ENCODE data around the gene NUDT5.

The NUDT5 gene

GRCh38 chr10:12156367-12157123, 39.1 kb downstream of the NUDT5 start:
- Mint-ChIP-seq H3K36me3 (peaks cover 9% of the 10 kb centered on the region), H3K9me3 (no peaks in the 10 kb centered on the region), H3K4me3 (no peak overlapping the region), H3K4me1 (no peaks in the 10 kb centered on the region), H3K27me3 (no peaks in the 10 kb centered on the region), H3K27ac (no peak overlapping the region)

DNA sequence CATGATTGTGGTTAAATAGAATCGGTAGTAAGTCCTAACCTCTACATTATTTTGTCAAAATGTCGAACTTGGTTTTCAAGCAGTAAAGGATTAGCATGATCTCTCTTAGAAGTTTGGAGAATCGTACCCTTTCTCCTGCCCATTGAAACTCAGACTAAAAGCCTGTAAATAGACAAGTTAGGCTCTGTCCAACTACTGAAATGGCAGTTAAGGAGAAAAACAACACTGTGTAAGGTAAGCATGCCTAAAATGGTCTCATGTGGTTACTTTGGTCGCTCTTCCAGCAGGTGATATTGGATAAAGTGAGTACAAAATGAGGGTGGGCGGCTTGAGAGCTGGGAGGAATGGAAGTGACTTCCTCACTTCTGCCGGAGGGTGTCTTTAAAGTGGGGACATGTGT, 41.2 kb downstream of the NUDT5 start:
- Mint-ChIP-seq H3K27ac (no peak overlapping the region), H3K36me3 (peaks cover 11% of the 10 kb centered on the region), H3K9me3 (no peaks in the 10 kb centered on the region), H3K4me1 (no peaks in the 10 kb centered on the region), H3K4me3 (no peak overlapping the region), H3K27me3 (no peaks in the 10 kb centered on the region)

- no peaks in the 10 kb centered on the region for H3K9me3 Mint-ChIP-seq
- H3K27me3 Mint-ChIP-seq = no peaks in the 10 kb centered on the region
- H3K36me3 Mint-ChIP-seq = peaks cover 12% of the 10 kb centered on the region
- H3K4me1 Mint-ChIP-seq = no peaks in the 10 kb centered on the region
- no peak overlapping the region for H3K27ac Mint-ChIP-seq
- H3K4me3 Mint-ChIP-seq = no peak overlapping the region
Observed at GRCh38 chr10:12150163-12150562, 45.5 kb downstream of the NUDT5 start.

DNA sequence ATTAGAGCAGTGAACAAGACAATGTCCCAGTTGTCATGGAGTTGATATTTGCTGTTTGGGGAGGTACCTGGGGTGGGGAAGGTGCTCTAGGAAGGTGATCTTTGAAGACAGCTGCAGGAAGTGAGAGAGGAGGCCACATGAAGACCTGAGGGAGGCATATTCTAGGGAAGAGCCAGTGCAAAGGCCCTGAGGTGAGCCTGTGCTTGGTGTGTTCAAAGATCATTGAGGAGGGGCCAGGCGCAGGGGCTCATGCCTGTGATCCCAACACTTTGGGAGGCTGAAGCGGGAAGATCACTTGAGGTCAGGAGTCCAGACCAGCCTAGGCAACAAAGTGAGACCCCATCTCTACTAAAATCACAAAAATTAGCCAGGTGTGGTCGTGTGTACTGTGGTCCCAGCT, 51.2 kb downstream of the NUDT5 start:
- no peaks in the 10 kb centered on the region for H3K9me3 Mint-ChIP-seq
- no peak overlapping the region for H3K4me3 Mint-ChIP-seq
- H3K27ac Mint-ChIP-seq = peak overlapping the region; percentile 65
- no peaks in the 10 kb centered on the region for H3K4me1 Mint-ChIP-seq
- no peaks in the 10 kb centered on the region for H3K27me3 Mint-ChIP-seq
- H3K36me3 Mint-ChIP-seq = peaks cover 10% of the 10 kb centered on the region

- H3K36me3 Mint-ChIP-seq = peaks cover 11% of the 10 kb centered on the region
- no peaks in the 10 kb centered on the region for H3K4me1 Mint-ChIP-seq
- no peak overlapping the region for H3K27ac Mint-ChIP-seq
- H3K9me3 Mint-ChIP-seq = no peaks in the 10 kb centered on the region
- no peaks in the 10 kb centered on the region for H3K27me3 Mint-ChIP-seq
- H3K4me3 Mint-ChIP-seq = no peak overlapping the region
Observed at GRCh38 chr10:12140038-12140437, 55.7 kb downstream of the NUDT5 start.

- Mint-ChIP-seq H3K27ac (no peak overlapping the region), H3K4me1 (peaks cover 12% of the 10 kb centered on the region), H3K9me3 (no peaks in the 10 kb centered on the region), H3K4me3 (no peak overlapping the region), H3K27me3 (no peaks in the 10 kb centered on the region), H3K36me3 (peaks cover 6% of the 10 kb centered on the region)
Observed at GRCh38 chr10:12135631-12136030, 60.1 kb downstream of the NUDT5 start.

GRCh38 chr10:12130237-12130872, 65.3 kb downstream of the NUDT5 start:
- Mint-ChIP-seq H3K27ac (peak overlapping the region; percentile 47), H3K36me3 (no peaks in the 10 kb centered on the region), H3K27me3 (no peaks in the 10 kb centered on the region), H3K9me3 (no peaks in the 10 kb centered on the region), H3K4me1 (peaks cover 29% of the 10 kb centered on the region), H3K4me3 (peak overlapping the region; percentile 90)

GRCh38 chr10:12129222-12130111, 66.2 kb downstream of the NUDT5 start, which contains the start of gene SEC61A2:
TSS of gene SEC61A2 (plus strand) at chr10:12129677. CDS start at chr10:12129788, 111 bp downstream.
- H3K27me3 Mint-ChIP-seq = no peaks in the 10 kb centered on the region
- H3K36me3 Mint-ChIP-seq = no peaks in the 10 kb centered on the region
- H3K9me3 Mint-ChIP-seq = no peaks in the 10 kb centered on the region

DNA sequence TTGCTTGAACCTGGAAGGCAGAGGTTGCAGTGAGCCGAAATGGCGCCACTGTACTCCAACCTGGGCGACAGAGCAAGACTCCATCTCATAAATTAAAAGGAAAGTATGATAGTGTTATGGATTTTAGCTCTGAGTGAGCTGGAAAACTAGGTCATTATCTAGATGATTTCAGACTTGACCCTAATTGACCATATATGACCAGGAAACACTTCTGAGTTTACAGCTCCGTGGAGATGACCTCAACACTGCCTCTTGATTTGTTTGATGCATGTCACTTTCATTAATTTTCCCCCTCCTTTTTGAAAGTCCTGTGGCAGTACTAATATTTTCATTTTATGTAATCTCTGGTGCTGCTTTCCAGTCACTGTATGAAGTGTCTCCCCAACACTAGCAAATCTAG, 74.0 kb downstream of the NUDT5 start:
- Mint-ChIP-seq H3K4me1 (peaks cover 28% of the 10 kb centered on the region), H3K9me3 (no peaks in the 10 kb centered on the region), H3K36me3 (peaks cover 10% of the 10 kb centered on the region), H3K4me3 (no peak overlapping the region), H3K27ac (no peak overlapping the region), H3K27me3 (no peaks in the 10 kb centered on the region)

More at GRCh38 chr10:12129222-12130111, 66.2 kb downstream of the NUDT5 start, which contains the start of gene SEC61A2:
- Mint-ChIP-seq H3K27ac (peak within 1 kb of the TSS; percentile 90), H3K4me1 (peaks cover 29% of the 10 kb centered on the region), H3K4me3 (peak within 1 kb of the TSS; percentile 90)
